Fibroblast of gingiva (primary cell): ENCODE data around the gene F8.

Experiments
- DNase-seq: peaks from one replicate; pipeline ENCODE4 v3.0.0-alpha.2; 2011; ENCODE audit warnings: low read depth

F8 gene

DNA sequence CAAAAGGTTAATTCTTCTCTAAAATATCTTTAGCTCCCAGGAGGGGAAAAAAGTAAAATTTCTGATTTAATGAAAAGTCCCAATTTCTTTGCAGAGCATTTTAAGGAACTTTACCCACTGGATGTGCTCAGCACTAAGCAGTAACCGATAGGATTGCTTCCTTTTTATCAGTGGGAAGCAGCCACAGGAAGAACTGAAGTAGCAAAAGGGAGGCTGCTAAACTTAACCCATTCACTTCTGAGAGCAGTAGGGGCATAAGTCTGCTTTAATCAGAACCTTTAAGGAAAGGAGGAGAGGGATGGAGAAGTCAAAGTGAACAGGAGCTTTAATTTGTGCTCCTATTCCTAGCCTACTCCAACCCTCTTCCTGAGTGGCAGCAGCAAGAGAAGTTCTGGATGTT lies at the start of gene F8:
Gene F8, minus strand, starts transcription at position 139 of the 400 bp plus-strand sequence. CDS start 171 bp downstream, outside the sequence.
- DNase-seq, result no peak

- DNase-seq, result no peak
Observed at GRCh38 chrX:155071694-155072280, 49.3 kb upstream of the F8 start.

- DNase-seq, result peak; percentile 76
Observed at GRCh38 chrX:155070975-155071693, 48.6 kb upstream of the F8 start, which contains the start of the genes BRCC3, CMC4 and MTCP1. BRCC3 (plus strand) TSS chrX:155071508; CDS start chrX:155071528, 20 bp downstream. CMC4 (minus strand) TSS chrX:155071136; CDS start chrX:155064023, 7,113 bp downstream. MTCP1 (minus strand) TSS chrX:155071136; CDS start chrX:155066010, 5,126 bp downstream.

- no peak for DNase-seq
Observed at GRCh38 chrX:155070663-155070974, 48.1 kb upstream of the F8 start.

GRCh38 chrX:155070038-155070437 lies 47.5 kb upstream of the F8 start:
- DNase-seq, result no peak

GRCh38 chrX:155069414-155069813 lies 46.9 kb upstream of the F8 start:
- no peak for DNase-seq

- peak; percentile 59 for DNase-seq
Observed at GRCh38 chrX:155068165-155068564, 45.6 kb upstream of the F8 start.

GRCh38 chrX:155065035-155065734 lies 42.7 kb upstream of the F8 start:
- peak; percentile 14 for DNase-seq

DNA sequence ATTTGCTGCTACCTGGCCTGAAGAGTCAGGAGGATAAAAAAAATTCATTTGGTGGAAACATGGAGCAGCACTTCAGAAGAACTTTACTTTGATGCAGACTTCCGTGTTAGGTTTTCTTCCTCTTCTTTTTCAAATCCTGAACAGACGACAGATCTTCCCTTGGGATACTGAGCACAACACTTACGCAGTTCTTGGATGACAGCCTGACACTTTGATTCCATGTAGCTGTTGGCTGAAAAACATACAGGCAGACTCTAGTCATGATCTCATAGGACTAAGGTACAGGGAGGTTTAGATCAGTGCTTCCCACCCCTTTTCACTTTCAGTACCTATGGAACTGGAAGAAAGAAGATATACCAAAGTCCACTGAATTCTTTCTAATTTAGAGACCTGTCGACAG lies 39.2 kb upstream of the F8 start:
- no peak for DNase-seq

DNA sequence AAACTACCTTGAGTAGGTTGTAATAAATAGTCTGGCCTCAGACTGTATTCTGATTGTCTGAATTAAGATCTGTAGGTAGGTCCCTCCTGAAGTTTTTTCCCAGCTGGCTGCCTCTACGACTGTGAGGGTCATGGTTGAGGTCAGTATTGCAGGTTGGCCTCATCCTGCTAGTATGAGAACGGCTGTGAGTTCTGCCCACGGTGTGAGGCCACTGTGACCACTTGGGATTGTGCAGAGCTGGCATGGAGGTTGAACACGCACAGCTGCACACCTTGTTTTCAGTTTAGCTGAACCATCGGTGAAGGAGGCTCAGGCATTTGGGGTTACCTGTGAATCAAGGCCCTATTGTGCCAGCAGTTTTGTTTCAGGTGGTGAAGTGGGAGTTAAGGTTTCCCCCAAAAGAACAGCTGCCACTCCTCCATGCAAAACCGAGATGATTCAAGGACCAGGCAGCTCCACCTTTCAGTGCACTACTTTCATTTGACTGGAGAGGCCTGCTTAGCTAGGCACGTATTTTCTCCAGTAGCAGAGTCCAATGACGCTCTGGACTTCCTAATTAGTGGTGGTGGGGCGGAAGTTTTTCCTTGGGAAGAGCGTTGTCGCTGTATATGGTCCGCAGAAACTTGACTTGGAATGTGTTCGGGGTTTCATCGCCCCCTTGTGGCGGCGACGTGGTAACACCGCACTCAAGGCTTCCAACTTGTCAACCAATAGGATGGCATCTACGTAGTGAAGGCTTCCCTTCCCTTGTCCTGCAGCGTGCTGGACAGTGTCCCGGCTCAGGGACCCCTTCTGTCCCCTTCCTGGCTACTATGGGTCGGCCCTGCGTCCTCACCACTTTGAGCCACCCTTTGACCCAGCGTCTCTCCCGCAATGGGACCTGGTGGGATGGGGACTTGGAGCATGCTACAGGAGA lies 34.6 kb upstream of the F8 start:
- DNase-seq, result peak; percentile 67

DNA sequence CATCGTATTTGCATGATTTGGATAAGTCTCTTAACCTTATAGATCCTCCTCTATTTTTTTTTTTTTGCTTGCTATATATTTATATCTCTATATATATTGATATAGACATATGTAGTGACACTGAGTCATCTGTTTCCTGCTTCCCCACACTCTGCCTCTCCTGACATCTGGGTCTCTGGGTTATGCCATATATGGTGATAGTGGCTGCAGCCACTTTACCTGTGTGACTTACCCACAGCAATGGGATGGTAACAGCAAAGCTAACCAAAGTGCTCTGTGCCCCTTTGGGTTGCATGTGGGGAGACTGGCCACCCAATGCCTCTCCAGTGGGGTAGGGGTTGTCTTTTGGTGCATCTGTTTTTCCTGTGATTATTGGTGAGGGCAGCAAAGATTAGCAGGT lies 33.9 kb upstream of the F8 start:
- no peak for DNase-seq

DNA sequence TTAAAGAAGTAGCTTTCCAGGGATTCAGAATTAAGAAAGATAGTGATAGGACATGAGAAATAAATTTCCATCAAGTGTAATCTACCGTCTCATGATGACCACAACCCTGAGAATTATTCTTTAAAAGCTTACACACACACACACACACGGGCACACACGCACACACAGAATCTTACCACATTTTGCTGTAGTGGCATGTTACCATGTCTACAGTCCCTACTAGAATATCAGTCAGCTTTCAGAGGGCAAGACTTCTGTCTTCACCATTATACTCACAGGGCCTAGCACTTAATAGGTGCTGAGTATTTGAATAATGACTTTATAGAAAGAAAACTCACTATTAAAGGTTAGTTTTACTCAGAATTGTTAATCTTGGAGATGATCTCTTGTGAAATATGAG lies 33.0 kb upstream of the F8 start:
- no peak for DNase-seq

- no peak for DNase-seq
Observed at GRCh38 chrX:155054255-155054654, 31.7 kb upstream of the F8 start.

- no peak for DNase-seq
Observed at GRCh38 chrX:155053656-155054055, 31.1 kb upstream of the F8 start.

DNA sequence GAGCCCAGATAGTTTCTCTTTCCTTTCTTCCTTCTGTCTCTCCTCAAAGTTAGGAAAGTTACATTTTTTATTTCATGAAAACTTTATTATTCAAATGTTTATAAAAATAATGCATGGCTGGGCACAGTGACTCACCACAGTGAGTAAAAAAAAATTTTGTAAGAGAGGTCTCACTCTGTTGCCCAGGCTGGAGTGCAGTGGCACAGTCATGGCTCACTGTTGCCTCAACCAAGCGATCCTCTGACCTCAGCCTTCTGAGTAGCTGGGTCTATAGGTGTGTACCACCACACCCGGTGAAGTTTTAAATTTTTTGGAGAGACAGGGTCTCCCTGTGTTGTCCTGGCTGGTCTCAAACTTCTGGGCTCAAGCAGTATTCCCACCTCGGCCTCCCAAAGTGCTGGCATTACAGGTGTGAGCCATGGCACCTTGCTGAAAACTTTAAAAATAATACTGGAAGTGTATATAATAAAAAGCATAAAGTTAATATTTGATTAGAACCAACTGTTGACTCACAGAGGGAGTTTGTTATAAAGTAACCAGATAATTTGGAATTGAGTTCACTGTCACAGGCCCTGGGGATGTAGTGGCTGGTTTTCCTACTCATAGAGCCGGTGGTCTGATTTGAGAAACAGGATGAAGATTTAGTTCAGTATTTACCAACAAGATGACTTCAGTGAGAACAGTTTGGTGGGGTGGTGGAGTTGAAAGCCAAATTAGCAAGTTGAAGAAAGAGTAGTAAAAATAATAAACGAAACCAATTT lies 30.4 kb upstream of the F8 start:
- DNase-seq, result no peak

- peak; percentile 53 for DNase-seq
Observed at GRCh38 chrX:155048977-155049619, 26.6 kb upstream of the F8 start.

DNA sequence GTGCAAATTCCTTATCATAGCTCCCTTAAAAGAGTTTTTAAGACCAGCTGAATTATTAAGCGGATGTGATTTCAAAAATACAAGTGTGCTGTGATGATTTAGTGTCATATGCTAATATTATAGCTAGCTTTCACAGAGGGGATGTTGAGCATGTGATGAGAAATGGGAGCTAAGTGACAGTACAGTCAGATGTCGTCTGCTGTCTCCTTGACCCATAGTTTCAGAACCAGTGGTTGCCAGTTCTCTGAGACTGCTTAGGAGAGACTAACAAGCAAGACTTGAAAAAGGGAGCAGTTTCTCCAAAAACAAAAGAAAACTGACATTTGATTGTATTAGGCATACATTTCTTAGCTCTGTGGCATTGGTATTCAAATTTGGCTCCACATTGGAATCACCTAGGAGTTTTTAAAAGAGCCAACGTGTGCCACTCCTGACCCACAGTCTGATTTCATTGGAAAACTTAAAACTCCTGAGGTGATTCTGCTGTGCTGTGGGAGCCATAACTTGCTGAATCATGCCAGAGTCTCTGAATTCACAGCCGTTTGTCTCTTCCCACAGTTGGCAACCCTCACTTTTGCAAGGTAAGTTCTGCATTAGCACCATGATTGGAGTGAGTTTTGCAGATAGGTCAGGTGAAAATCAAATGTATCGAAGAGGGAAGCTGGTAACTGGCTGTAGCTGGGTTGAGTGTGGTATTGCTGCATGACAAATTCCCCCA lies 24.4 kb upstream of the F8 start:
- no peak for DNase-seq

- no peak for DNase-seq
Observed at GRCh38 chrX:155046129-155046810, 23.7 kb upstream of the F8 start.

GRCh38 chrX:155035688-155036087 lies 13.2 kb upstream of the F8 start:
- DNase-seq, result no peak

DNA sequence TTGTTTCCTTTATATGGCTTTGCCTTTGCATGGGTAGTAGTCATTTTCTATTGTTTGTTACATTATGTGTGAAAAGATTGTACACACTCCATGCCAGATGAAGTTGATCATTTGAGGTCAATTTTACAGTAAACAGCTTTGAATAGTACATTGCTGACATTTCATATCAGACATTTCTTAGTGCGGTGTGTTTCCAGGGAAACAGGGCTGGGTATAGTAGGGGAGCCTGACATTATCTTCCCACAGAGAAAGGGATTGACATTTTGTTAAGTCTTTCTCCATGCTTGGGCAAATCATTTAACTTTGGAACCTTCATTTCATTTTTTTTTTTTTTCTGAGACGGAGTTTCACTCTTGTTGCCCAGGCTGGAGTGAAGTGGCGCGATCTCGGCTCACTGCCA lies 9.1 kb upstream of the F8 start:
- no peak for DNase-seq
